Measurements from ENCODE around the gene LRBA. TPM values are rescaled to one million over a fixed set of nuclear protein-coding genes. Genes with fewer than 3 reads are reported as not detected.

LRBA gene
- total and polyA plus RNA-seq, 2 donors (not counting 3 experiments of a cell fraction or from before 2014, with no cell fraction given), result 18.0 to 35.1 TPM

DNA sequence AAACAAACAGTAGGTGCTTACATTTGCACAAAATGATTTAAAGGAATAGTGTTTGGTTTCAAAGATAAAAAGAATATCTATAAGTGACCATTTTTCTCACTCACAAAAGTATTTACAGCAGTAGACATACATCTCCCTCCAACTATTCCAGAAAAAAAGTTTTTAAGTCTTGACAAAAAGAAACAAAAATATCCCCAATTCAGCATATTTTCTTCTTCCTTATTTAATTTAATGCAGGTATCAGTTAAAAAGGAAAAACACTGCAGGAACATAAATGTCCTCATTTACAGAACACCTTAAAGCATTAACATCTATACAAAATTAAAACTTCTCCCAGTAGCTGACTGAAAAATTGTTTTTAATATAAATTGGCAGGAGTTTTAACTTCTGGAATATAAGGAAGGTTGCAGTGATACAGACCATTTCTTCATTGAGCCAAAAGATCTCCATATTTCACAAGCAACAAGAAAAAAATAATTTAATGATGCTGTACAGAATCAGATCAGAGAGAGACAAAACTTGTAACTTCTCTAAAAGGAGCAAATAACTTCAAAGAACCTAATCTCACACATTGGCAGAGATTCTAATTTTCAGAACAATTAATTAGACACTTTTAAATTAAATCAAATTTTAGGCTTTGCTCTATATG is 428.8 kb downstream of the LRBA start:
- H3K27ac ChIP-seq (ENCODE audit: insufficient read depth, low read depth, low read length), result no peak overlapping the region

More for the DNA sequence above, 428.8 kb downstream of the LRBA start:
- Histone ChIP-seq H3K79me2 (ENCODE audit: control insufficient read depth, insufficient read depth, low read length) (no peaks in the 10 kb centered on the region), H3K4me2 (ENCODE audit: insufficient read depth, low read length) (no peak overlapping the region), H2AFZ (ENCODE audit: low read depth, low read length) (no peak overlapping the region), H3K9ac (replicated peaks; ENCODE audit: extremely low read depth, insufficient read depth, low read length) (no peak overlapping the region), H3K36me3 (ENCODE audit: control insufficient read depth in 2 of 2, extremely low read depth in 1 of 2, insufficient read depth in 2 of 2, low read length in 2 of 2) (no peaks in the 10 kb centered on the region), H3K4me1 (ENCODE audit: control insufficient read depth, extremely low read depth, insufficient read depth, low read length) (no peaks in the 10 kb centered on the region), H3K9me1 (replicated peaks; ENCODE audit: control insufficient read depth, extremely low read depth, insufficient read depth, low read length) (no peaks in the 10 kb centered on the region), H3K9me3 (replicated peaks; ENCODE audit: control insufficient read depth, insufficient read depth, low read length) (no peaks in the 10 kb centered on the region), H3K4me3 (replicated peaks in 1 of 3; ENCODE audit: insufficient read depth in 1 of 3, low read depth in 1 of 3, low read length in 3 of 3) (no peak overlapping the region), H4K20me1 (replicated peaks; ENCODE audit: control insufficient read depth, extremely low read depth, insufficient read depth, low read length) (no peaks in the 10 kb centered on the region), H3K27me3 (ENCODE audit: control insufficient read depth in 2 of 2, insufficient read depth in 2 of 2, low read length in 2 of 2) (no peaks in the 10 kb centered on the region)
- CTCF ChIA-PET, result interaction anchor here (1.1 kb wide), 1 partner anchor 288 kb away, joined by 6 read pairs; no protein-coding TSS in a partner anchor
- POLR2A ChIA-PET, result no interaction called here
- BruUV-seq (replicated peaks), result no TSS peak
- no peak for DNase-seq (ENCODE audit: low read depth, low spot score)
- no peak for FAIRE-seq
- intact Hi-C loops (cut with micrococcal nuclease) (no loop called here), dilution Hi-C loops (cut with MboI; ENCODE audit: extremely low pct_ligation_motif_present, low sequenced_read_pairs) (no loop called here)
- TF ChIP-seq JUN (IDR thresholded peaks at IDR 0.05; ENCODE audit: borderline replicate concordance, insufficient read depth, insufficient read length, low read depth) (no peak), GATA2 (IDR thresholded peaks at IDR 0.05; ENCODE audit: insufficient read depth, insufficient read length, low read depth, low read length) (no peak), MAX (IDR thresholded peaks at IDR 0.05; ENCODE audit: insufficient read depth, insufficient read length) (no peak), EZH2 (IDR thresholded peaks at IDR 0.05; ENCODE audit: borderline replicate concordance, low read depth, low read length, severe bottlenecking) (no peak), POLR2AphosphoS5 (IDR thresholded peaks at IDR 0.05; ENCODE audit: insufficient read depth, low read depth, low read length) (no peak), FOS (IDR thresholded peaks at IDR 0.05; ENCODE audit: borderline replicate concordance, insufficient read depth, low read length) (no peak)
- TF ChIP-seq, protein P1, sequence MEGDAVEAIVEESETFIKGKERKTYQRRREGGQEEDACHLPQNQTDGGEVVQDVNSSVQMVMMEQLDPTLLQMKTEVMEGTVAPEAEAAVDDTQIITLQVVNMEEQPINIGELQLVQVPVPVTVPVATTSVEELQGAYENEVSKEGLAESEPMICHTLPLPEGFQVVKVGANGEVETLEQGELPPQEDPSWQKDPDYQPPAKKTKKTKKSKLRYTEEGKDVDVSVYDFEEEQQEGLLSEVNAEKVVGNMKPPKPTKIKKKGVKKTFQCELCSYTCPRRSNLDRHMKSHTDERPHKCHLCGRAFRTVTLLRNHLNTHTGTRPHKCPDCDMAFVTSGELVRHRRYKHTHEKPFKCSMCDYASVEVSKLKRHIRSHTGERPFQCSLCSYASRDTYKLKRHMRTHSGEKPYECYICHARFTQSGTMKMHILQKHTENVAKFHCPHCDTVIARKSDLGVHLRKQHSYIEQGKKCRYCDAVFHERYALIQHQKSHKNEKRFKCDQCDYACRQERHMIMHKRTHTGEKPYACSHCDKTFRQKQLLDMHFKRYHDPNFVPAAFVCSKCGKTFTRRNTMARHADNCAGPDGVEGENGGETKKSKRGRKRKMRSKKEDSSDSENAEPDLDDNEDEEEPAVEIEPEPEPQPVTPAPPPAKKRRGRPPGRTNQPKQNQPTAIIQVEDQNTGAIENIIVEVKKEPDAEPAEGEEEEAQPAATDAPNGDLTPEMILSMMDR (IDR thresholded peaks at IDR 0.05; ENCODE audit: extremely low read depth in 1 of 2, insufficient read depth in 1 of 2, low read depth in 1 of 2, low read length in 2 of 2), result no peak
